Panc1 (cell line): Measurements from ENCODE around the gene RAB27B. TPM values are rescaled to one million over a fixed set of nuclear protein-coding genes. Genes with fewer than 3 reads are reported as not detected.

Source experiments
- ATAC-seq: fragments of 200-7000 bp; cut with Tn5 transposase; 2 replicates; pipeline ENCODE4 v1.9.1; 2020; ENCODE audit warnings: mild to moderate bottlenecking, moderate library complexity
- BruUV-seq: library from RNA; stranded (reverse); fragments of 400-500 nt; replicated peaks from 2 replicates; lab custom pipeline; 2021; lab: Mats Ljungman, UMichigan
- CTCF ChIA-PET: fragments of 300-600 bp; sonication (Branson Sonifier 250); formaldehyde crosslinking; loops from one replicate; lab custom pipeline; 2022; ENCODE audit warnings: antibody characterized with exemption; lab: Charles Lee
- POLR2A ChIA-PET: fragments of 300-600 bp; sonication (Branson Sonifier 250); formaldehyde crosslinking; loops from one replicate; lab custom pipeline; 2022; ENCODE audit warnings: antibody characterized with exemption; lab: Charles Lee
- DNase-seq: peaks from one replicate; pipeline ENCODE4 v3.0.0-alpha.2; 2010; ENCODE audit warnings: low read depth, low spot score
- H3K27ac ChIP-seq: 2 replicates; pipeline ENCODE4 v1.5.1; 2011; ENCODE audit warnings: mild to moderate bottlenecking, low read length, inconsistent platforms
- H3K27me3 ChIP-seq: fragments of 200-500 bp; sonication (Bioruptor generic); 2 replicates; pipeline ENCODE4 v1.6.0; 2014; ENCODE audit warnings: low read length, inconsistent platforms; ENCODE audit not compliant: control insufficient read depth, insufficient read depth
- H3K36me3 ChIP-seq: fragments of 200-500 bp; sonication (Bioruptor generic); 2 replicates; pipeline ENCODE4 v1.5.1; 2014; ENCODE audit warnings: inconsistent platforms, mild to moderate bottlenecking, low read length, moderate library complexity; ENCODE audit not compliant: control insufficient read depth, insufficient read depth
- H3K4me1 ChIP-seq: 2 replicates; pipeline ENCODE4 v1.5.1; 2011; ENCODE audit warnings: inconsistent platforms, mild to moderate bottlenecking, low read length, moderate library complexity; ENCODE audit not compliant: control insufficient read depth, insufficient read depth
- H3K4me3 ChIP-seq, 2 experiments: 2 replicates each; pipeline ENCODE4 v1.5.1; 2011 to 2012; ENCODE audit warnings: low read depth in 2 of 2, low read length in 2 of 2, mild to moderate bottlenecking in 2 of 2, inconsistent platforms in 1 of 2, moderate library complexity in 1 of 2
- H3K9me3 ChIP-seq: fragments of 200-500 bp; sonication (Bioruptor generic); 2 replicates; pipeline ENCODE4 v1.5.1; 2014; ENCODE audit warnings: low read depth, mild to moderate bottlenecking, inconsistent platforms, low read length, moderate library complexity; ENCODE audit not compliant: control insufficient read depth, insufficient read depth
- CTCF ChIP-seq: fragments of 450-650 bp; IDR thresholded peaks from 2 replicates; pipeline ENCODE4 v1.5.1; 2017; ENCODE audit warnings: mild to moderate bottlenecking
- POLR2AphosphoS5 ChIP-seq: IDR thresholded peaks from 2 replicates; pipeline ENCODE4 v1.6.1; 2012; ENCODE audit warnings: mild to moderate bottlenecking, low read depth, low read length, moderate library complexity
- REST ChIP-seq, 2 experiments: IDR thresholded peaks; 2 replicates each; pipeline ENCODE4 v1.6.1; 2011 to 2012; ENCODE audit warnings: low read depth in 2 of 2, control low read depth in 1 of 2, low read length in 1 of 2, mild to moderate bottlenecking in 1 of 2, moderate library complexity in 1 of 2; ENCODE audit not compliant: insufficient read depth in 1 of 2
- SIN3A ChIP-seq: IDR thresholded peaks from 2 replicates; pipeline ENCODE4 v1.6.1; 2012; ENCODE audit warnings: low read depth, mild to moderate bottlenecking, low read length, moderate library complexity, borderline replicate concordance; ENCODE audit not compliant: insufficient read depth
- TCF7L2 ChIP-seq: IDR thresholded peaks from 2 replicates; pipeline ENCODE4 v1.6.1; 2011; ENCODE audit warnings: mild to moderate bottlenecking, low read depth, low read length, inconsistent platforms
- in situ Hi-C: cut with HindIII; loops from 2 replicates; pipeline ENCODE4 v1.10.0; 2016; ENCODE audit warnings: low sequenced_read_pairs, low pct_unique_long_range_greater_than_20kb
- intact Hi-C: fragments of 100-400 bp; cut with micrococcal nuclease; formaldehyde crosslinking; loops from one replicate; pipeline ENCODE4 v1.10.0; 2022; ENCODE audit not compliant: unreplicated experiment
- total RNA-seq: library from RNA; stranded (reverse); gene quantifications from one replicate; pipeline ENCODE4 v1.2.1, GENCODE V29; 2021; ENCODE audit not compliant: unreplicated experiment

The RAB27B gene
- total RNA-seq, 1 experiment from 2014 or later = 3.9 TPM

GRCh38 chr18:54825601-54826344 lies 2.5 kb upstream of the RAB27B start:
- in situ Hi-C loops (no loop called here), intact Hi-C loops (no loop called here)
- Histone ChIP-seq H3K4me3 (no peak overlapping the region), H3K9me3 (no peaks in the 10 kb centered on the region), H3K36me3 (no peaks in the 10 kb centered on the region), H3K27ac (no peak overlapping the region), H3K27me3 (no peaks in the 10 kb centered on the region), H3K4me1 (no peaks in the 10 kb centered on the region)
- DNase-seq (no peak), ATAC-seq (no peak)
- ChIA-PET CTCF (no interaction called here), POLR2A (no interaction called here)
- no TSS peak for BruUV-seq
- no peak for TF ChIP-seq REST (IDR thresholded peaks at IDR 0.05; ENCODE audit: insufficient read depth in 1 of 2, low read depth in 2 of 2, low read length in 1 of 2)
- no peak for TF ChIP-seq SIN3A
- no peak for TF ChIP-seq CTCF
- no peak for TF ChIP-seq TCF7L2
- TF ChIP-seq POLR2AphosphoS5 = no peak

GRCh38 chr18:54828986-54829385 lies 709 bp downstream of the RAB27B start:
- Histone ChIP-seq H3K27ac (no peak overlapping the region), H3K36me3 (no peaks in the 10 kb centered on the region), H3K27me3 (no peaks in the 10 kb centered on the region), H3K4me3 (peak overlapping the region; percentile 53 to 74), H3K4me1 (no peaks in the 10 kb centered on the region), H3K9me3 (no peaks in the 10 kb centered on the region)
- in situ Hi-C loops (no loop called here), intact Hi-C loops (no loop called here)
- TF ChIP-seq SIN3A (no peak), POLR2AphosphoS5 (no peak), REST (IDR thresholded peaks at IDR 0.05; ENCODE audit: insufficient read depth in 1 of 2, low read depth in 2 of 2, low read length in 1 of 2) (no peak), CTCF (no peak), TCF7L2 (no peak)
- BruUV-seq = no TSS peak
- POLR2A ChIA-PET = interaction anchor here (0.5 kb wide), 1 partner anchor 215 kb away, joined by 11 read pairs; no protein-coding TSS in a partner anchor
- CTCF ChIA-PET = no interaction called here
- DNase-seq = no peak
- no peak for ATAC-seq
